Endothelial cell of umbilical vein (primary cell): ENCODE measurements around the gene PSMD3. TPM values are rescaled to one million over a fixed set of nuclear protein-coding genes. Genes with fewer than 3 reads are reported as not detected.

ENCODE experiments used
- BruUV-seq: library from RNA; stranded (reverse); fragments of 400-500 nt; replicated peaks from 2 replicates; lab custom pipeline; 2021; lab: Mats Ljungman, UMichigan
- CTCF ChIA-PET: fragments of 300-600, 350-600 bp; sonication (Branson Sonifier 250); formaldehyde crosslinking; loops from one replicate; lab custom pipeline; 2021; ENCODE audit warnings: antibody characterized with exemption, inconsistent platforms; lab: Charles Lee
- POLR2A ChIA-PET: fragments of 300-600, 350-600 bp; sonication (Branson Sonifier 250); formaldehyde crosslinking; loops from one replicate; lab custom pipeline; 2021; ENCODE audit warnings: antibody characterized with exemption, inconsistent platforms; lab: Charles Lee
- DNase-seq: peaks from one replicate; pipeline ENCODE4 v3.0.0-alpha.2; 2011; ENCODE audit warnings: low read depth, low spot score
- FAIRE-seq: peaks from 2 replicates; lab custom pipeline; 2011; peaks lifted over from hg19 to GRCh38; lab: Jason Lieb, UNC
- H2AFZ ChIP-seq: 2 replicates; pipeline ENCODE4 v1.6.0; 2012; ENCODE audit warnings: low read depth, low read length, control low read depth, inconsistent platforms
- H3K27ac ChIP-seq: 2 replicates; pipeline ENCODE4 v1.5.1; 2011; ENCODE audit warnings: low read depth, mild to moderate bottlenecking, control low read depth, low read length, moderate library complexity; ENCODE audit not compliant: insufficient read depth
- H3K27me3 ChIP-seq, 2 experiments: 2 replicates each; pipeline versions ENCODE4 v1.6.0 to v1.6.1; 2011; ENCODE audit warnings: low read length in 2 of 2, mixed read lengths in 1 of 2; ENCODE audit not compliant: control insufficient read depth in 2 of 2, insufficient read depth in 2 of 2
- H3K36me3 ChIP-seq, 2 experiments: 2 replicates in 1 of 2; 3 replicates in 1 of 2; pipeline ENCODE4 v1.5.1; 2011; ENCODE audit warnings: low read length in 2 of 2, mild to moderate bottlenecking in 1 of 2, moderate library complexity in 1 of 2; ENCODE audit not compliant: control insufficient read depth in 2 of 2, insufficient read depth in 2 of 2; ENCODE audit errors: extremely low read depth in 1 of 2
- H3K4me1 ChIP-seq: 3 replicates; pipeline ENCODE4 v1.5.1; 2011; ENCODE audit warnings: mild to moderate bottlenecking, low read length; ENCODE audit not compliant: control insufficient read depth, insufficient read depth; ENCODE audit errors: extremely low read depth
- H3K4me2 ChIP-seq: 2 replicates; pipeline ENCODE4 v1.6.1; 2011; ENCODE audit warnings: low read length, control low read depth, mixed read lengths; ENCODE audit not compliant: insufficient read depth
- H3K4me3 ChIP-seq, 3 experiments: fragments of 200-600 bp in 1 of 3; sonication (generic), shearing (Covaris generic) in 1 of 3; replicated peaks in 1 of 3; 2 replicates each; pipeline ENCODE4 v1.5.1; 2011 to 2016; ENCODE audit warnings: control low read depth in 3 of 3, low read length in 3 of 3, mild to moderate bottlenecking in 2 of 3, inconsistent platforms in 1 of 3, low read depth in 1 of 3, moderate library complexity in 1 of 3; ENCODE audit not compliant: insufficient read depth in 1 of 3
- H3K79me2 ChIP-seq: 2 replicates; pipeline ENCODE4 v1.6.0; 2012; ENCODE audit warnings: low read length, inconsistent platforms; ENCODE audit not compliant: control insufficient read depth, insufficient read depth
- H3K9ac ChIP-seq: replicated peaks from 2 replicates; pipeline ENCODE3; 2011; ENCODE audit warnings: low read length, control low read depth; ENCODE audit not compliant: insufficient read depth; ENCODE audit errors: extremely low read depth
- H3K9me1 ChIP-seq: replicated peaks from 3 replicates; pipeline ENCODE4 v1.6.0; 2011; ENCODE audit warnings: mild to moderate bottlenecking, low read length; ENCODE audit not compliant: control insufficient read depth, insufficient read depth; ENCODE audit errors: extremely low read depth
- H3K9me3 ChIP-seq: replicated peaks from 2 replicates; pipeline ENCODE4 v1.5.1; 2012; ENCODE audit warnings: low read length, inconsistent platforms; ENCODE audit not compliant: control insufficient read depth, insufficient read depth
- H4K20me1 ChIP-seq: replicated peaks from 2 replicates; pipeline ENCODE3; 2011; ENCODE audit warnings: mild to moderate bottlenecking, low read length; ENCODE audit not compliant: control insufficient read depth, insufficient read depth; ENCODE audit errors: extremely low read depth
- EZH2 ChIP-seq: IDR thresholded peaks from 2 replicates; pipeline ENCODE4 v1.6.1; 2012; ENCODE audit warnings: borderline replicate concordance, low read depth, mild to moderate bottlenecking, moderate library complexity, low read length, inconsistent platforms; ENCODE audit not compliant: severe bottlenecking
- FOS ChIP-seq: IDR thresholded peaks from 2 replicates; pipeline ENCODE4 v1.6.1; 2011; ENCODE audit warnings: mild to moderate bottlenecking, low read length, moderate library complexity, borderline replicate concordance; ENCODE audit not compliant: insufficient read depth
- GATA2 ChIP-seq: IDR thresholded peaks from 2 replicates; pipeline ENCODE4 v1.7.0; 2011; ENCODE audit warnings: low read depth, mild to moderate bottlenecking, moderate library complexity, mixed read lengths, low read length; ENCODE audit not compliant: insufficient read length, insufficient read depth
- JUN ChIP-seq: IDR thresholded peaks from 2 replicates; pipeline ENCODE4 v1.6.1; 2011; ENCODE audit warnings: borderline replicate concordance, low read depth; ENCODE audit not compliant: insufficient read length, insufficient read depth
- MAX ChIP-seq: IDR thresholded peaks from 2 replicates; pipeline ENCODE4 v1.6.1; 2011; ENCODE audit not compliant: insufficient read depth, insufficient read length
- MYC ChIP-seq: IDR thresholded peaks from one replicate; pipeline ENCODE4 v1.6.1; 2011; ENCODE audit warnings: mild to moderate bottlenecking, low read depth, low read length
- POLR2A ChIP-seq: IDR thresholded peaks from 2 replicates; pipeline ENCODE4 v1.6.1; 2012; ENCODE audit warnings: low read depth, mild to moderate bottlenecking, control low read depth, low read length
- POLR2AphosphoS5 ChIP-seq: IDR thresholded peaks from 2 replicates; pipeline ENCODE4 v1.6.1; 2012; ENCODE audit warnings: low read depth, mild to moderate bottlenecking, control low read depth, low read length, moderate library complexity; ENCODE audit not compliant: insufficient read depth
- dilution Hi-C: fragments of 300-500 bp; cut with MboI; formaldehyde crosslinking; loops from one replicate; pipeline ENCODE4 v1.15.0; 2019; ENCODE audit warnings: low sequenced_read_pairs; ENCODE audit not compliant: extremely low pct_ligation_motif_present
- intact Hi-C: fragments of 100-400 bp; cut with micrococcal nuclease; formaldehyde crosslinking; loops from one replicate; pipeline ENCODE4 v1.10.0; 2022
- microRNA-seq: library from miRNA; unstranded; fragments of <30 nt; microRNA quantifications from one replicate; pipeline ENCODE4 v1.2.0, GENCODE V29; 2021; ENCODE audit warnings: borderline number of aligned reads, borderline replicate concordance
- polyA plus RNA-seq, 4 experiments: library from polyadenylated mRNA; depleted of rRNA in 3 of 4; stranded (reverse) in 3 of 4; unstranded in 1 of 4; fragments of >200 nt; gene quantifications; 2 replicates each; pipeline versions ENCODE4 v1.2.1 to v1.2.3, GENCODE V29; 2011 to 2012; ENCODE audit warnings: missing spikeins in 1 of 4
- small RNA-seq: library from RNA; depleted of rRNA; stranded (forward); fragments of <200 nt; gene quantifications from one replicate; pipeline ENCODE3, GENCODE V24; 2012; ENCODE audit warnings: low replicate concordance, low read depth; ENCODE audit not compliant: insufficient read depth, insufficient read length
- total RNA-seq: library from RNA; stranded (reverse); gene quantifications from 2 replicates; pipeline ENCODE4 v1.2.3, GENCODE V29; 2021
- TF ChIP-seq, protein P1 (sequence below), 2 donors: IDR thresholded peaks; 1 replicate in 1 of 2; 2 replicates in 1 of 2; pipeline ENCODE4 v1.5.1; 2011; ENCODE audit warnings: low read length in 2 of 2, mild to moderate bottlenecking in 2 of 2, moderate library complexity in 2 of 2, control low read depth in 1 of 2, inconsistent platforms in 1 of 2, low read depth in 1 of 2; ENCODE audit not compliant: insufficient read depth in 1 of 2; ENCODE audit errors: extremely low read depth in 1 of 2

PSMD3 gene
- total and polyA plus RNA-seq, 2 donors (not counting 3 experiments of a cell fraction or from before 2014, with no cell fraction given), result 120 to 136 TPM

- CTCF ChIA-PET, result interaction anchor here (1.2 to 6.0 kb wide), 6 partner anchors 13 to 127 kb away, joined by 3 to 43 read pairs (median 5); partner anchors contain the start of gene MED24
- FAIRE-seq, result peak; percentile 40
Observed at GRCh38 chr17:40041196-40041595, 60.6 kb downstream of the PSMD3 start.

More at GRCh38 chr17:40041196-40041595, 60.6 kb downstream of the PSMD3 start:
- H3K36me3 ChIP-seq, result peaks cover 2 to 4% of the 10 kb centered on the region in 2 experiments
- POLR2A ChIA-PET, result interaction anchor here (0.6 kb wide), 1 partner anchor 522 kb away, joined by 3 read pairs; no protein-coding TSS in a partner anchor
- no peaks in the 10 kb centered on the region for H3K9me3 ChIP-seq
- H3K79me2 ChIP-seq, result no peaks in the 10 kb centered on the region
- BruUV-seq, result no TSS peak
- intact Hi-C loops (no loop called here), dilution Hi-C loops (no loop called here)
- no peaks in the 10 kb centered on the region for H4K20me1 ChIP-seq
- H3K9me1 ChIP-seq, result no peaks in the 10 kb centered on the region
- H3K9ac ChIP-seq, result no peak overlapping the region
- H3K4me3 ChIP-seq, result no peak overlapping the region
- no peaks in the 10 kb centered on the region for H3K27me3 ChIP-seq
- H3K27ac ChIP-seq, result no peak overlapping the region
- DNase-seq, result no peak
- TF ChIP-seq FOS (no peak), POLR2AphosphoS5 (no peak), MYC (no peak), EZH2 (no peak), MAX (no peak), POLR2A (no peak), JUN (no peak), GATA2 (no peak)
- TF ChIP-seq, protein P1, sequence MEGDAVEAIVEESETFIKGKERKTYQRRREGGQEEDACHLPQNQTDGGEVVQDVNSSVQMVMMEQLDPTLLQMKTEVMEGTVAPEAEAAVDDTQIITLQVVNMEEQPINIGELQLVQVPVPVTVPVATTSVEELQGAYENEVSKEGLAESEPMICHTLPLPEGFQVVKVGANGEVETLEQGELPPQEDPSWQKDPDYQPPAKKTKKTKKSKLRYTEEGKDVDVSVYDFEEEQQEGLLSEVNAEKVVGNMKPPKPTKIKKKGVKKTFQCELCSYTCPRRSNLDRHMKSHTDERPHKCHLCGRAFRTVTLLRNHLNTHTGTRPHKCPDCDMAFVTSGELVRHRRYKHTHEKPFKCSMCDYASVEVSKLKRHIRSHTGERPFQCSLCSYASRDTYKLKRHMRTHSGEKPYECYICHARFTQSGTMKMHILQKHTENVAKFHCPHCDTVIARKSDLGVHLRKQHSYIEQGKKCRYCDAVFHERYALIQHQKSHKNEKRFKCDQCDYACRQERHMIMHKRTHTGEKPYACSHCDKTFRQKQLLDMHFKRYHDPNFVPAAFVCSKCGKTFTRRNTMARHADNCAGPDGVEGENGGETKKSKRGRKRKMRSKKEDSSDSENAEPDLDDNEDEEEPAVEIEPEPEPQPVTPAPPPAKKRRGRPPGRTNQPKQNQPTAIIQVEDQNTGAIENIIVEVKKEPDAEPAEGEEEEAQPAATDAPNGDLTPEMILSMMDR (IDR thresholded peaks at IDR 0.05; ENCODE audit: extremely low read depth in 1 of 2, insufficient read depth in 1 of 2, low read depth in 1 of 2, low read length in 2 of 2), result no peak
- H3K4me2 ChIP-seq, result no peak overlapping the region
- no peak overlapping the region for H2AFZ ChIP-seq
- H3K4me1 ChIP-seq, result peaks cover 5% of the 10 kb centered on the region

Small RNA genes within 50 kb of the gene (microRNA-seq; reads per million reads assigned to microRNA genes)
- gene MIR6884, result not detected

Small RNA genes within 50 kb of the gene (small RNA-seq; reads per million reads assigned to genes)
- gene SNORD124, result 3,714 reads per million, percentile 100 among the genes with 10 or more reads in this experiment

Other genes starting within 250 kb of the PSMD3 start
- gene GRB7, start 242.9 kb upstream of the PSMD3 start, total RNA-seq, result not detected in 2 replicates
- 0.04 and 0.06 TPM in 2 replicates for gene GRB7, start 242.9 kb upstream of the PSMD3 start, polyA plus RNA-seq
- gene IKZF3, start 116.5 kb upstream of the PSMD3 start, total RNA-seq, result not detected in 2 replicates
- not detected in 2 replicates for gene IKZF3, start 116.5 kb upstream of the PSMD3 start, polyA plus RNA-seq
- gene ZPBP2, start 112.6 kb upstream of the PSMD3 start, total RNA-seq, result not detected in 2 replicates
- not detected in 2 replicates for gene ZPBP2, start 112.6 kb upstream of the PSMD3 start, polyA plus RNA-seq
- 11.0 and 11.6 TPM in 2 replicates for gene GSDMB, start 62.2 kb upstream of the PSMD3 start, total RNA-seq
- 5.0 and 5.4 TPM in 2 replicates for gene GSDMB, start 62.2 kb upstream of the PSMD3 start, polyA plus RNA-seq
- gene ORMDL3, start 53.2 kb upstream of the PSMD3 start, total RNA-seq, result 26.7 and 29.8 TPM in 2 replicates
- 49.8 and 53.4 TPM in 2 replicates for gene ORMDL3, start 53.2 kb upstream of the PSMD3 start, polyA plus RNA-seq
- gene LRRC3C, start 53.1 kb upstream of the PSMD3 start, total RNA-seq, result not detected in 2 replicates
- not detected in 2 replicates for gene LRRC3C, start 53.1 kb upstream of the PSMD3 start, polyA plus RNA-seq
- not detected in 2 replicates for gene GSDMA, start 17.8 kb upstream of the PSMD3 start, total RNA-seq
- not detected in 2 replicates for gene GSDMA, start 17.8 kb upstream of the PSMD3 start, polyA plus RNA-seq
- 2.4 and 2.9 TPM in 2 replicates for gene CSF3, start 34.6 kb downstream of the PSMD3 start, total RNA-seq
- 0.80 and 1.0 TPM in 2 replicates for gene CSF3, start 34.6 kb downstream of the PSMD3 start, polyA plus RNA-seq
- 120 and 124 TPM in 2 replicates for gene MED24, start 73.6 kb downstream of the PSMD3 start, total RNA-seq
- gene MED24, start 73.6 kb downstream of the PSMD3 start, polyA plus RNA-seq, result 120 and 122 TPM in 2 replicates
- gene THRA, start 82.2 kb downstream of the PSMD3 start, total RNA-seq, result 24.9 and 29.6 TPM in 2 replicates
- 17.4 and 18.8 TPM in 2 replicates for gene THRA, start 82.2 kb downstream of the PSMD3 start, polyA plus RNA-seq
- gene NR1D1, start 119.8 kb downstream of the PSMD3 start, total RNA-seq, result 5.2 and 6.1 TPM in 2 replicates
- 2.3 and 2.5 TPM in 2 replicates for gene NR1D1, start 119.8 kb downstream of the PSMD3 start, polyA plus RNA-seq
- 90.8 and 95.0 TPM in 2 replicates for gene MSL1, start 141.2 kb downstream of the PSMD3 start, total RNA-seq
- 27.7 and 30.9 TPM in 2 replicates for gene MSL1, start 141.2 kb downstream of the PSMD3 start, polyA plus RNA-seq
- gene CASC3, start 159.7 kb downstream of the PSMD3 start, total RNA-seq, result 91.2 and 107 TPM in 2 replicates
- gene CASC3, start 159.7 kb downstream of the PSMD3 start, polyA plus RNA-seq, result 59.9 and 64.1 TPM in 2 replicates
- 11.8 and 13.4 TPM in 2 replicates for gene RAPGEFL1, start 196.7 kb downstream of the PSMD3 start, total RNA-seq
- gene RAPGEFL1, start 196.7 kb downstream of the PSMD3 start, polyA plus RNA-seq, result 8.6 and 9.2 TPM in 2 replicates
- 29.0 and 30.4 TPM in 2 replicates for gene WIPF2, start 238.5 kb downstream of the PSMD3 start, total RNA-seq
- gene WIPF2, start 238.5 kb downstream of the PSMD3 start, polyA plus RNA-seq, result 8.4 and 10.4 TPM in 2 replicates